ENCODE data around the gene SMARCA2.

SMARCA2 gene

DNA sequence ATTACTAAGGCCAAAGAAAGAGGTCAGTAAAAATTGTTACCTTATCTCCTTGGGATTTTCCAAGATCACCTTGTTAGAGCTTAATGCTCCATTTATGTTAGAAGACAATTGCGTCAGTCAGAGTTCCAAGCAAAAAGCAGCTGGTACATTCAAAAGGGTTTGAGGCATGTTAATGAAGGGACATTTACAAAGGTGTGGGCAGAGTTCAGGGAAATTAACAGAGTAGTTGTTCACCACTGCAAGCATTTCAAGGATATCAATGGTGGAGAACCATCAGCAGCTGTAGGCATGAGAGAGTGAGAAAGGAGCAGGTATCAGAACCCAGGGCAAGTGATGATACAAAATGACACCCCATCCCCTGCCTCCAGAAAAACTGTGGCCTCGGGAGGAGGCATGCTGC is 17.0 kb upstream of the SMARCA2 start:
- no peaks in the 10 kb centered on the region; the same call in 1 of the 2 replicates for H3K27me3 ChIP-seq (ENCODE audit: low read depth, low read length)
- H3K9ac ChIP-seq (ENCODE audit: low read length) = no peak overlapping the region
- H3K27ac ChIP-seq (ENCODE audit: low read length) = no peak overlapping the region
- no peak overlapping the region for H2AFZ ChIP-seq (ENCODE audit: low read depth, low read length)
- no peak overlapping the region for H3K4me2 ChIP-seq (ENCODE audit: low read length)
- H3K9me3 ChIP-seq (ENCODE audit: insufficient read depth, low read length) = no peaks in the 10 kb centered on the region
- TF ChIP-seq, protein P1, sequence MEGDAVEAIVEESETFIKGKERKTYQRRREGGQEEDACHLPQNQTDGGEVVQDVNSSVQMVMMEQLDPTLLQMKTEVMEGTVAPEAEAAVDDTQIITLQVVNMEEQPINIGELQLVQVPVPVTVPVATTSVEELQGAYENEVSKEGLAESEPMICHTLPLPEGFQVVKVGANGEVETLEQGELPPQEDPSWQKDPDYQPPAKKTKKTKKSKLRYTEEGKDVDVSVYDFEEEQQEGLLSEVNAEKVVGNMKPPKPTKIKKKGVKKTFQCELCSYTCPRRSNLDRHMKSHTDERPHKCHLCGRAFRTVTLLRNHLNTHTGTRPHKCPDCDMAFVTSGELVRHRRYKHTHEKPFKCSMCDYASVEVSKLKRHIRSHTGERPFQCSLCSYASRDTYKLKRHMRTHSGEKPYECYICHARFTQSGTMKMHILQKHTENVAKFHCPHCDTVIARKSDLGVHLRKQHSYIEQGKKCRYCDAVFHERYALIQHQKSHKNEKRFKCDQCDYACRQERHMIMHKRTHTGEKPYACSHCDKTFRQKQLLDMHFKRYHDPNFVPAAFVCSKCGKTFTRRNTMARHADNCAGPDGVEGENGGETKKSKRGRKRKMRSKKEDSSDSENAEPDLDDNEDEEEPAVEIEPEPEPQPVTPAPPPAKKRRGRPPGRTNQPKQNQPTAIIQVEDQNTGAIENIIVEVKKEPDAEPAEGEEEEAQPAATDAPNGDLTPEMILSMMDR (IDR thresholded peaks at IDR 0.05; ENCODE audit: low read depth, low read length) = no peak
- TF ChIP-seq EZH2phosphoT487 (IDR thresholded peaks at IDR 0.05; ENCODE audit: low read depth) = no peak
- no peaks in the 10 kb centered on the region for H3K79me2 ChIP-seq (ENCODE audit: low read length)
- no peaks in the 10 kb centered on the region for H3K36me3 ChIP-seq (replicated peaks; ENCODE audit: low read depth, low read length)
- no peaks in the 10 kb centered on the region for H4K20me1 ChIP-seq (ENCODE audit: insufficient read depth, low read length)
- H3K4me1 ChIP-seq (ENCODE audit: low read length) = no peaks in the 10 kb centered on the region
- H3K4me3 ChIP-seq (ENCODE audit: low read length) = no peak overlapping the region

DNA sequence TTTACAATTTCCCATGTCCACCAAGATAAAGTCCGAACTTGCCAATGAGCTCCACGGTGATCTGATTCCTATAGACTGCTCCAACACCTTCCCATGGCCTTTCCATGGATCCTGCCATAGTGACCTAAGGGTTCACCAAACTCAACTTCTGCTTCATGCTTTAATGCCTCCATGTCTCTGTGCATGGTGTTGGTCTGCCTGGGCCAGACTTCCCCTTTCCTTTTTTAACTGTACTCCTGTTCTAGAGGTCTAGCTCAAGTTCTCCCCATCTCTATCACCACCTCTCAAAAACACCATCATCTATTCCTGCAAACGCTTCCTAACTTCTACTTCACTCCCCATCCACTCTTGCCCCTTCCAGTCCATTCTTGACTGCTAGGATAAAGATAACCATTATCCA is 14.8 kb upstream of the SMARCA2 start:
- no peak overlapping the region for H3K27ac ChIP-seq (ENCODE audit: low read length)
- H3K9ac ChIP-seq (ENCODE audit: low read length) = no peak overlapping the region
- H3K4me1 ChIP-seq (ENCODE audit: low read length) = no peaks in the 10 kb centered on the region
- no peak for TF ChIP-seq EZH2phosphoT487 (IDR thresholded peaks at IDR 0.05; ENCODE audit: low read depth)
- TF ChIP-seq, protein P1 (IDR thresholded peaks at IDR 0.05; ENCODE audit: low read depth, low read length) = no peak
- no peaks in the 10 kb centered on the region for H3K9me3 ChIP-seq (ENCODE audit: insufficient read depth, low read length)
- no peaks in the 10 kb centered on the region; the same call in 1 of the 2 replicates for H3K27me3 ChIP-seq (ENCODE audit: low read depth, low read length)
- H3K4me3 ChIP-seq (ENCODE audit: low read length) = no peak overlapping the region
- H2AFZ ChIP-seq (ENCODE audit: low read depth, low read length) = no peak overlapping the region
- H3K36me3 ChIP-seq (replicated peaks; ENCODE audit: low read depth, low read length) = no peaks in the 10 kb centered on the region
- no peaks in the 10 kb centered on the region for H4K20me1 ChIP-seq (ENCODE audit: insufficient read depth, low read length)
- no peak overlapping the region for H3K4me2 ChIP-seq (ENCODE audit: low read length)
- H3K79me2 ChIP-seq (ENCODE audit: low read length) = no peaks in the 10 kb centered on the region

DNA sequence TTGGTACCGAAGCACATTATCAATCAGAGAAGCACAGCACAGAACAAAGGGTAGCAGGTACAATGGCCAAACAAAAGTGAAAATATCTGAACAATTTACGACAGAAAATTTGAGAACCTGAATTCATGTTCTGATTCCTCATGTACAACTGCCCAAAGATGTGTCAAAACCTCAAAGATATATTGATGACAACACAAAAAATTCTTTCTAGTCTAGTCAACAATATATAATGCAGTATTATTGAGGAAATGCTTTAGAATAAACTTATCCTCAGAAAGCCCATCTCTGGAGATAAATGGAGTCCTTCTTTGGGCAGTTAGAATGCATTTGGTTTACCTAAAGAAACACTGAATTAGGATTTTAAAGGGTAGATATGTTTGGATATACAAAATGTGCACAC is 6.8 kb upstream of the SMARCA2 start:
- Histone ChIP-seq H3K27ac (ENCODE audit: low read length) (no peak overlapping the region), H3K79me2 (ENCODE audit: low read length) (no peaks in the 10 kb centered on the region), H3K9me3 (ENCODE audit: insufficient read depth, low read length) (no peaks in the 10 kb centered on the region), H3K9ac (ENCODE audit: low read length) (no peak overlapping the region), H2AFZ (ENCODE audit: low read depth, low read length) (no peak overlapping the region), H3K36me3 (replicated peaks; ENCODE audit: low read depth, low read length) (no peaks in the 10 kb centered on the region), H3K4me2 (ENCODE audit: low read length) (no peak overlapping the region), H3K27me3 (ENCODE audit: low read depth, low read length) (no peaks in the 10 kb centered on the region), H3K4me3 (ENCODE audit: low read length) (no peak overlapping the region), H4K20me1 (ENCODE audit: insufficient read depth, low read length) (no peaks in the 10 kb centered on the region), H3K4me1 (ENCODE audit: low read length) (peaks cover 13% of the 10 kb centered on the region)
- TF ChIP-seq, protein P1 (IDR thresholded peaks at IDR 0.05; ENCODE audit: low read depth, low read length) = no peak
- TF ChIP-seq EZH2phosphoT487 (IDR thresholded peaks at IDR 0.05; ENCODE audit: low read depth) = no peak

DNA sequence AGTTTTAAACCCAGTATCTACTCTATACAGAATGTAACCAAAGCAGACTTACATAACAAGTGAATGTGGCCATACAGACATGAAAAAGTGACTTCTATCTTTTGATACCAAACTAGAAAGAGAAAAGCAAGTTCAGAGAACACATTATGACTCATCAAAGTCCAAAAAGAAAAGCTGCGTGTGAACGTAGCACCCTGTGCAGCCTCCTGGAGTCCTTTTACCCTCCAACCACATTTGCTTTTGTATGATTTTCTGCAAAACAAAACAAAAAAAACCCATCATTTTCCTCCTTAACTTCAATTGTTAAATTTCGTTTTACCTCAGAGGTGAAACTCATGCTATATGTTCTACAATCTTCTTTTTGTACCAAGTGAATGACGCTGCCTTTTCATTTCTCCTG is 2.8 kb upstream of the SMARCA2 start:
- Histone ChIP-seq H3K36me3 (replicated peaks; ENCODE audit: low read depth, low read length) (no peaks in the 10 kb centered on the region), H2AFZ (ENCODE audit: low read depth, low read length) (0 out of 2 replicates have a peak overlapping the region, but pooled peaks have one; percentile 2), H3K4me3 (ENCODE audit: low read length) (peak overlapping the region; percentile 19), H3K79me2 (ENCODE audit: low read length) (peaks cover 22% of the 10 kb centered on the region), H3K4me2 (ENCODE audit: low read length) (peak overlapping the region; percentile 53), H3K27me3 (ENCODE audit: low read depth, low read length) (no peaks in the 10 kb centered on the region), H3K4me1 (ENCODE audit: low read length) (peaks cover 21% of the 10 kb centered on the region), H4K20me1 (ENCODE audit: insufficient read depth, low read length) (no peaks in the 10 kb centered on the region), H3K27ac (ENCODE audit: low read length) (no peak overlapping the region), H3K9ac (ENCODE audit: low read length) (no peak overlapping the region), H3K9me3 (ENCODE audit: insufficient read depth, low read length) (no peaks in the 10 kb centered on the region)
- no peak for TF ChIP-seq EZH2phosphoT487 (IDR thresholded peaks at IDR 0.05; ENCODE audit: low read depth)
- TF ChIP-seq, protein P1 (IDR thresholded peaks at IDR 0.05; ENCODE audit: low read depth, low read length) = no peak

Measured in OCI-LY3 (cell line).